ENCODE results near the gene ZNF710. TPM values are rescaled to one million over a fixed set of nuclear protein-coding genes. Genes with fewer than 3 reads are reported as not detected.

Gene ZNF710
- total and polyA plus RNA-seq, 2 experiments from 2014 or later: 15.9 to 18.2 TPM

DNA sequence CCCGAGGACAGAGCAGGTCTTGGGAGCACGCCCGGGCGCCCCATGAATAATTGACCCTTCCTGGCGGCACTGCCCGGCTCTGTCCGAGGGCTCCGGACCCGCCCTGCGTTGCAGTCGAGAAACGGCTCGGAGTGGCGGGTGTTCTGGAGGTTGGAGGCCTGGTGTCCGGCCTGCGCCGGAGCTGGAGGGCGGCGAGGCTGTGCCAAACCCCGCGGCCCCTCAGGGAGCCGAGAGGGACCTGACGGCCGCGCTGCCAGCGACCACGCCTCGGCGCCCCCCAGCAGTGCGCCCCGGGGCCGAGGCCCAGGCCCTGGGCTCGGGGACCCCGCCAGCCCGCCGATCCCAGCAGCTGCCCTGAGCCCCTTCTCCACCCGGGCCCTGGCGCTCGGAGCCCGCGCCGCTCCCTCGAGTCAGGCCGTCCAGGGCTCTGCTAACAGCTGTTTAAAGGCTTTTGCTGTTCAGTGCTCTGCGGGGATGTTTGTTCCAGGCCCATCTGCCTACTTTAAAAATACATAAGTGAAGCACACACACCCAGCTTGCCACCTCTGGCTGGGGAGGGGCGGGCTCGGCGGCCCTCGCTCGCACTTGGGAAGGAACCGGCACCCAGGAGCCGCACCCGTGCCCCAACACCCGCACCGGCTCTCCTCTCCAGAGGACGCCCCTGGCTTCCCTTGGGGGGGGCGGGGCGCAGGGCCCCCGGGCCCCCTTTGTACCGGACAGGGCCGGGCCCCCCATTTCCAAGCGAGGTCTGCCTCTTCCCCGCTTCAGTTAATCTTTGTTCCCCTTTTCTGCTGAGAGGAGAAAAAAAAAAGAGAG lies 730 bp upstream of the ZNF710 start (continued):
- TF ChIP-seq CTCF (conservative IDR thresholded peaks at IDR 0.05; ENCODE audit: low read depth in 2 of 2): no peak
- TF ChIP-seq JUNB (IDR thresholded peaks at IDR 0.05; ENCODE audit: unreplicated experiment): no peak
- TF ChIP-seq POLR2AphosphoS5 (IDR thresholded peaks at IDR 0.05; ENCODE audit: low read depth): no peak
- no peak for TF ChIP-seq ZNF331 (CRISPR knock-in tag; IDR thresholded peaks at IDR 0.05; ENCODE audit: low read depth)
- TF ChIP-seq ZNF114 (CRISPR knock-in tag; IDR thresholded peaks at IDR 0.05): no peak
- TF ChIP-seq CREB1 (CRISPR knock-in tag; IDR thresholded peaks at IDR 0.05; ENCODE audit: low read depth): no peak
- TF ChIP-seq, protein P1, sequence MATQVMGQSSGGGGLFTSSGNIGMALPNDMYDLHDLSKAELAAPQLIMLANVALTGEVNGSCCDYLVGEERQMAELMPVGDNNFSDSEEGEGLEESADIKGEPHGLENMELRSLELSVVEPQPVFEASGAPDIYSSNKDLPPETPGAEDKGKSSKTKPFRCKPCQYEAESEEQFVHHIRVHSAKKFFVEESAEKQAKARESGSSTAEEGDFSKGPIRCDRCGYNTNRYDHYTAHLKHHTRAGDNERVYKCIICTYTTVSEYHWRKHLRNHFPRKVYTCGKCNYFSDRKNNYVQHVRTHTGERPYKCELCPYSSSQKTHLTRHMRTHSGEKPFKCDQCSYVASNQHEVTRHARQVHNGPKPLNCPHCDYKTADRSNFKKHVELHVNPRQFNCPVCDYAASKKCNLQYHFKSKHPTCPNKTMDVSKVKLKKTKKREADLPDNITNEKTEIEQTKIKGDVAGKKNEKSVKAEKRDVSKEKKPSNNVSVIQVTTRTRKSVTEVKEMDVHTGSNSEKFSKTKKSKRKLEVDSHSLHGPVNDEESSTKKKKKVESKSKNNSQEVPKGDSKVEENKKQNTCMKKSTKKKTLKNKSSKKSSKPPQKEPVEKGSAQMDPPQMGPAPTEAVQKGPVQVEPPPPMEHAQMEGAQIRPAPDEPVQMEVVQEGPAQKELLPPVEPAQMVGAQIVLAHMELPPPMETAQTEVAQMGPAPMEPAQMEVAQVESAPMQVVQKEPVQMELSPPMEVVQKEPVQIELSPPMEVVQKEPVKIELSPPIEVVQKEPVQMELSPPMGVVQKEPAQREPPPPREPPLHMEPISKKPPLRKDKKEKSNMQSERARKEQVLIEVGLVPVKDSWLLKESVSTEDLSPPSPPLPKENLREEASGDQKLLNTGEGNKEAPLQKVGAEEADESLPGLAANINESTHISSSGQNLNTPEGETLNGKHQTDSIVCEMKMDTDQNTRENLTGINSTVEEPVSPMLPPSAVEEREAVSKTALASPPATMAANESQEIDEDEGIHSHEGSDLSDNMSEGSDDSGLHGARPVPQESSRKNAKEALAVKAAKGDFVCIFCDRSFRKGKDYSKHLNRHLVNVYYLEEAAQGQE (IDR thresholded peaks at IDR 0.05; ENCODE audit: unreplicated experiment): no peak
- TF ChIP-seq NANOG (IDR thresholded peaks at IDR 0.05; ENCODE audit: borderline replicate concordance): no peak
- no peak for TF ChIP-seq STAT1 (IDR thresholded peaks at IDR 0.05; ENCODE audit: unreplicated experiment)
- TF ChIP-seq EZH2 (IDR thresholded peaks at IDR 0.05; ENCODE audit: low read depth, unreplicated experiment): no peak
- TF ChIP-seq ETS1 (IDR thresholded peaks at IDR 0.05): no peak
